TTC549 (cell line): Measurements from ENCODE around the gene SPIB.

Experiments
- FAIRE-seq: peaks from 2 replicates; lab custom pipeline; 2012; peaks lifted over from hg19 to GRCh38; lab: Jason Lieb, UNC

SPIB gene

GRCh38 chr19:50392759-50393158, 26.0 kb upstream of the SPIB start:
- FAIRE-seq, result no peak

- FAIRE-seq, result no peak
Observed at GRCh38 chr19:50393589-50393988, 25.1 kb upstream of the SPIB start.

- FAIRE-seq, result no peak
Observed at GRCh38 chr19:50394017-50394416, 24.7 kb upstream of the SPIB start.

GRCh38 chr19:50398675-50399367, 19.9 kb upstream of the SPIB start:
- no peak for FAIRE-seq

- FAIRE-seq, result no peak
Observed at GRCh38 chr19:50399368-50399745, 19.4 kb upstream of the SPIB start.

GRCh38 chr19:50401605-50402450, 16.9 kb upstream of the SPIB start:
- FAIRE-seq, result no peak

- no peak for FAIRE-seq
Observed at GRCh38 chr19:50402544-50403301, 16.0 kb upstream of the SPIB start.

- FAIRE-seq, result no peak
Observed at GRCh38 chr19:50406156-50406820, 12.4 kb upstream of the SPIB start.

GRCh38 chr19:50406829-50407228, 11.9 kb upstream of the SPIB start:
- no peak for FAIRE-seq

- no peak for FAIRE-seq
Observed at GRCh38 chr19:50409347-50409746, 9.4 kb upstream of the SPIB start.

- FAIRE-seq, result no peak
Observed at GRCh38 chr19:50410109-50410508, 8.6 kb upstream of the SPIB start.

GRCh38 chr19:50412419-50412818, 6.3 kb upstream of the SPIB start:
- no peak for FAIRE-seq

GRCh38 chr19:50413096-50413495, 5.6 kb upstream of the SPIB start:
- no peak for FAIRE-seq

GRCh38 chr19:50413531-50413930, 5.2 kb upstream of the SPIB start:
- no peak for FAIRE-seq

GRCh38 chr19:50414864-50415660, 3.7 kb upstream of the SPIB start:
- FAIRE-seq, result no peak

GRCh38 chr19:50415661-50416033, 3.1 kb upstream of the SPIB start:
- no peak for FAIRE-seq

- FAIRE-seq, result no peak
Observed at GRCh38 chr19:50416034-50416977, 2.4 kb upstream of the SPIB start.

GRCh38 chr19:50417111-50418081, 1.3 kb upstream of the SPIB start:
- FAIRE-seq, result no peak

- FAIRE-seq, result no peak
Observed at GRCh38 chr19:50419022-50419579, 363 bp downstream of the SPIB start.
